Sigmoid colon (tissue), 7 donors: ENCODE measurements around the gene CD63. TPM values are rescaled to one million over a fixed set of nuclear protein-coding genes. Genes with fewer than 3 reads are reported as not detected.

Experiments
- DNase-seq: peaks from one replicate; pipeline ENCODE4 v3.0.0-alpha.2; 2019
- H3K27ac ChIP-seq, 4 donors: fragments of 200-600 bp; sonication (generic); one replicate each; pipeline ENCODE4 v1.5.1; 2016 to 2019; ENCODE audit warnings: mild to moderate bottlenecking in 1 of 4
- H3K27me3 ChIP-seq, 3 donors: fragments of 200-600 bp; sonication (generic); one replicate each; pipeline ENCODE4 v1.5.1; 2019; ENCODE audit warnings: mild to moderate bottlenecking in 1 of 3
- H3K36me3 ChIP-seq, 4 donors: fragments of 200-600 bp; sonication (generic); one replicate each; pipeline ENCODE4 v1.5.1; 2016 to 2019
- H3K4me1 ChIP-seq, 4 donors: fragments of 200-600 bp; sonication (generic); one replicate each; pipeline ENCODE4 v1.5.1; 2017 to 2019
- H3K4me3 ChIP-seq, 4 donors: fragments of 200-600 bp; sonication (generic); one replicate each; pipeline ENCODE4 v1.5.1; 2017 to 2019; ENCODE audit warnings: mild to moderate bottlenecking in 2 of 4, moderate library complexity in 1 of 4
- H3K9me3 ChIP-seq, 4 donors: fragments of 200-600 bp in 3 of 4; sonication (generic) in 3 of 4; one replicate each; pipeline versions ENCODE4 v1.5.1 to v1.6.1; 2013 to 2019
- EP300 ChIP-seq, 4 donors: sonication (generic); formaldehyde crosslinking; IDR thresholded peaks; one replicate each; pipeline ENCODE4 v1.6.1; 2017; ENCODE audit warnings: antibody characterized with exemption in 4 of 4
- POLR2A ChIP-seq, 2 donors: fragments of 450-650 bp; IDR thresholded peaks; one replicate each; pipeline ENCODE4 v1.6.1; 2016; ENCODE audit warnings: antibody characterized with exemption in 2 of 2, mild to moderate bottlenecking in 2 of 2, moderate library complexity in 2 of 2
- POLR2AphosphoS5 ChIP-seq, 4 donors: sonication (generic); formaldehyde crosslinking; IDR thresholded peaks; one replicate each; pipeline ENCODE4 v1.6.1; 2017; ENCODE audit warnings: antibody characterized with exemption in 4 of 4
- WGBS, 2 donors: extraction: QIAGEN DNeasy Blood & Tissue Kit; methylation state at CpG; one replicate each; pipeline ENCODE4 v1.1.7; 2013; 5-methylcytosine and 5-hydroxymethylcytosine counted together
- intact Hi-C: fragments of 100-400 bp; cut with DNase I; formaldehyde crosslinking; loops from one replicate; pipeline ENCODE4 v1.15.1; 2023
- polyA plus RNA-seq, 3 donors: library from polyadenylated mRNA; stranded (reverse); fragments of 200-250 nt; gene quantifications; one replicate each; pipeline ENCODE4 v1.2.3, GENCODE V29; 2013
- total RNA-seq, 4 donors: library from RNA; depleted of rRNA; stranded (reverse); fragments of >200 nt; gene quantifications; one replicate each; pipeline ENCODE4 v1.1.0, GENCODE V29; 2016
- TF ChIP-seq, protein P1 (sequence below), 4 experiments: fragments of 450-650 bp in 3 of 4; fragments of 200-600 bp in 1 of 4; IDR thresholded peaks; one replicate each; pipeline ENCODE4 v1.5.1; 2016 to 2019; ENCODE audit warnings: antibody characterized with exemption in 4 of 4, mild to moderate bottlenecking in 3 of 4, moderate library complexity in 2 of 4
- donor health status: healthy with polysubstance abuse.
- donor health status: Bipolar disorder and iron deficiency.
- donor health status: healthy.

Gene CD63
- total and polyA plus RNA-seq, 7 donors = 450 to 1,058 (median 842) TPM

DNA sequence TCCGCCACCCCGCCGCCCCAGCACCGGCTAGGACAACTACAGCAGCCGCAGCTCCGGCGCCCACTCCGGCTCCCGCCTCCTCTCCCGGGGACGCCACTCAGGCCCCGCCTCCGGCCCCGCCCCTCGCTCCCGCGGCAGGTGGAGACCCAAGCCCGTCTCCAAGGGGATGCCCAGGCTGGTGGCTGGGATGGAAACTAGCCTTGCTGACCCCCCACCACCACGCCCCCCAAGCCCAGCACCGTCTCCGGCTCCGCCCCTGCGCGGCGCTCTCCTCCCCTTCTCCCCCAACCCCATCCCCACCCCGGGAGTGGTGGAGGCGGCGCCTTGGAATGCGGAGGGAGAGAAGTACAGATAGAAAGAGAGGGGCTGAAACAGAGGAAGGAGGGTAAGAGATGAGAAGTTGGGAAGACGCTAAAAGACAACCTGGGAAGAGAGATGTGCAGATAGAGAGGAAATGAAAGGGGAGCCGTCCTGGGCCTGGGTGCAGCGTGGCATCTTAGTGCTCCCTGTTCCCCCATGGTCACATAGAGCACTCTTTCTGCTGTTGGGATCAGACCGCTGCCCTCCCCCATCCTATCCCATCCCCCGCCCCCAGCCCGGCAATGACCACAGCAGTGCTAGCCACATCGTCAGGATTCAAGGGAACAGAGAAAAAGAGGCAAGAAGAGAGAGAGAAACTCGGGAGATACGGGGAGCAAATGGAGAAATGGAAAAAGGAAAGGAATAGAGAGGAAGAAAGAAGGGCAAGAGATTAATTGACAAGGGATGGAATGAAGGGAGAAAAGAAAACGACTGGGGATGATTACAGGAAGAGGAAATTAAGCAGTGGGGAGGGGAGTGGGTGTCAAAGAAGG is 20.7 kb downstream of the CD63 start, which contains the start of gene ITGA7:
ITGA7 (minus strand) TSS at position 64 of the 854 bp plus-strand sequence. CDS start 222 bp downstream, outside the sequence.
- Histone ChIP-seq H3K4me1 (peaks cover 0 to 72% (median 56%) of the 10 kb centered on the region in 4 donors), H3K4me3 (peak within 1 kb of the TSS; percentile 75 to 82 (median 78)), H3K36me3 (no peaks in the 10 kb centered on the region), H3K9me3 (no peaks in the 10 kb centered on the region), H3K27ac (peak within 1 kb of the TSS; percentile 94 to 100 (median 98)), H3K27me3 (no peaks in the 10 kb centered on the region)
- peak; percentile 64 to 92 (median 86) for TF ChIP-seq POLR2AphosphoS5 (IDR thresholded peaks at IDR 0.05)
- peak in 1 of 4 donors; percentile 6 for TF ChIP-seq EP300 (IDR thresholded peaks at IDR 0.05)
- TF ChIP-seq, protein P1, sequence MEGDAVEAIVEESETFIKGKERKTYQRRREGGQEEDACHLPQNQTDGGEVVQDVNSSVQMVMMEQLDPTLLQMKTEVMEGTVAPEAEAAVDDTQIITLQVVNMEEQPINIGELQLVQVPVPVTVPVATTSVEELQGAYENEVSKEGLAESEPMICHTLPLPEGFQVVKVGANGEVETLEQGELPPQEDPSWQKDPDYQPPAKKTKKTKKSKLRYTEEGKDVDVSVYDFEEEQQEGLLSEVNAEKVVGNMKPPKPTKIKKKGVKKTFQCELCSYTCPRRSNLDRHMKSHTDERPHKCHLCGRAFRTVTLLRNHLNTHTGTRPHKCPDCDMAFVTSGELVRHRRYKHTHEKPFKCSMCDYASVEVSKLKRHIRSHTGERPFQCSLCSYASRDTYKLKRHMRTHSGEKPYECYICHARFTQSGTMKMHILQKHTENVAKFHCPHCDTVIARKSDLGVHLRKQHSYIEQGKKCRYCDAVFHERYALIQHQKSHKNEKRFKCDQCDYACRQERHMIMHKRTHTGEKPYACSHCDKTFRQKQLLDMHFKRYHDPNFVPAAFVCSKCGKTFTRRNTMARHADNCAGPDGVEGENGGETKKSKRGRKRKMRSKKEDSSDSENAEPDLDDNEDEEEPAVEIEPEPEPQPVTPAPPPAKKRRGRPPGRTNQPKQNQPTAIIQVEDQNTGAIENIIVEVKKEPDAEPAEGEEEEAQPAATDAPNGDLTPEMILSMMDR (IDR thresholded peaks at IDR 0.05) = no peak
- intact Hi-C loops = no loop called here
- WGBS, 2 donors = 1% methylated on average over 39 of the region's 39 CpGs
- DNase-seq = peak; percentile 92

DNA sequence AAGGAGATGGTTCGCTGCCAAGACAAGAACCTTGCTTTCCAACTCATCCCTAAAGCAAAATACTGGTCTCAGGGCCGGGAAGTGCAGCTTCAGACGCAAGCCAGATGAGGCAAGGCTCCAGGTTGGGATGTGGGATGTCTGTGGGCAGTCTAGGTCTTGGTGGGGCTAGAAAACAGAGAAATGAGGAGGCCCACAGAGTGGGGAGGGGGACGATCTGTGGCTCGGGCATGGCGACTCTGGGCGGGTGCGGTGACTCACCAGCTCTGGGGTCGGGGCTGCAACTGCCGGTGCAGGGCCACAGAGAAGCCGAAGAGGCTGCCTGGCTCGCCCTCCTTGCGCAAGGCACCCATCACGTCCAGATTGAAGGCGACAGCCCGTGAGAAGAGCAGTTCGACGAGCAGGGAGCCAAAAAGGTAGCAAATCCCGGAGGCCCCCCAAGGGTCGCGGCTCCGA is 21.6 kb downstream of the CD63 start:
- Histone ChIP-seq H3K27ac (peak overlapping the region; percentile 94 to 100 (median 98)), H3K4me3 (peak overlapping the region; percentile 75 to 82 (median 78)), H3K9me3 (no peaks in the 10 kb centered on the region), H3K27me3 (no peaks in the 10 kb centered on the region), H3K36me3 (peaks cover 0 to 6% (median 0%) of the 10 kb centered on the region in 4 donors), H3K4me1 (peaks cover 0 to 72% (median 56%) of the 10 kb centered on the region in 4 donors)
- intact Hi-C loops = no loop called here
- 12 to 15% methylated on average over 22 of the region's 22 CpGs for WGBS, 2 donors
- DNase-seq = no peak
- TF ChIP-seq, protein P1 (IDR thresholded peaks at IDR 0.05) = no peak
- no peak for TF ChIP-seq EP300 (IDR thresholded peaks at IDR 0.05)
- no peak for TF ChIP-seq POLR2AphosphoS5 (IDR thresholded peaks at IDR 0.05)

DNA sequence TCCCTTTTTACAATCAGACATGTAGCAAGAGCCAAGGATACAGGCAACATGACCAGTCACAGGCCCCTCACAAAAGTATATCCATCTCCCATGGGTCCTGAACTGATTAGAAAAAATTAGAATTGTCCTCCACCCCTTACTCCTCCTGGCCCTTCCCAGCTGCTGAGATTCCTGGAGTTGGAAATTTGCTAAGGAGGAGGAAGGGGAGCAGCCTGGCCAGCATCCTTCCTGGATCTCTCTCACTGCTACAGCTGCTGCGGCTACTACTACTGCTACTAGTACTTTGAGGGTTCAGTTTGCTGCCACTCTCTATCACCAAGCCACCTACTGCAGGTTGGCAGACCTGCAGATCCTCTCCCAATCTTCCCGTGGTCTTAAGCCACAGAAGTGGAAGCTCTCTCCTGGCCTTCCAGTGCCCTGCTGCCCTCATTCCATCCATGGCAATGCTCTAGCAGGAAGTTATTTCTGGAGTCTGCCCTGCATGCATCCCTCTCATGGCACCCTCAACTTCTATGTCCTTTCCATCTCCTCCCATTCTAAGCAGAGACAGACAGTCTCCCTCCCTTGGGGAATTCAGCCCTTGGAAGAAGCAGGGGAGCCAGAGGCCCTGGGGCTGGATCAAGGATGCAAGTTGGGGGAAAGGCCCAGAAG is 22.1 kb downstream of the CD63 start:
- peaks cover 0 to 7% (median 0%) of the 10 kb centered on the region in 4 donors for H3K36me3 ChIP-seq
- peak overlapping the region; percentile 94 to 100 (median 98) for H3K27ac ChIP-seq
- WGBS, 2 donors = 79 to 90% methylated on average over 2 of the region's 2 CpGs
- H3K4me1 ChIP-seq = peaks cover 0 to 72% (median 53%) of the 10 kb centered on the region in 4 donors
- H3K27me3 ChIP-seq = no peaks in the 10 kb centered on the region
- peak overlapping the region; percentile 75 to 82 (median 78) for H3K4me3 ChIP-seq
- no peak for DNase-seq
- TF ChIP-seq POLR2AphosphoS5 (IDR thresholded peaks at IDR 0.05) = peak in 2 of 4 donors; percentile 5 to 18
- TF ChIP-seq, protein P1 (IDR thresholded peaks at IDR 0.05) = no peak
- TF ChIP-seq POLR2A (IDR thresholded peaks at IDR 0.05) = no peak
- TF ChIP-seq EP300 (IDR thresholded peaks at IDR 0.05) = no peak
- intact Hi-C loops = no loop called here
- no peaks in the 10 kb centered on the region for H3K9me3 ChIP-seq

DNA sequence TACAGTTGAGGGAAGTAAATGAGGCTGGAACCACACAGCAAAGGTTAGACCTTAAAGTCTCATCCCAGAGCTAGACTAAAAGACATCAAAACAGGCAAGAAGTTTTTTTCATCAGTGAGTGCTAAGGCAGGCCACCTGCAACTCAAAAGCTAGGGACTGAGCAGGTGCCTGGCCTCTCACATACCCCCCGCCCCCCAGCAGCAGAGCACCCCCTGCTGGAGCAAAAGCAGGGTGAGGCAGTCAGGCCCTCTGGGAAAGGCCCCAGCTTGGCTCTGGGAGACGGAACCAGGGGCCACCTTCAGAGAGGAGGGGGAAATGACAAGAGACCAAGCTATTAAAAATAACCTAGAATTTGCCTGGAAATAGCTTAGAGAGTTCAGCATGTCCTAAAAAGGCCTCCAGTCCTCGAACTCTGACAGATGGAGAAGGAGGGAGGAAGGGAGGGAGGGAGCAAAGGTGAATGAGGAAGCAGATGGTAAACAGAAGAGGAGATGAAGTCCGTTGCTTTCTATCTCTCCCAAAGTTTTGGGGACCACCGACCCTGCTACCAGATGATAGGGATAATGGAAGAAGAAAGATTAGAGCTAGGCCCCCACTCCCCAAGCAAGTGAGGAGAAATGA is 22.9 kb downstream of the CD63 start:
- H3K36me3 ChIP-seq = peaks cover 0 to 11% (median 2%) of the 10 kb centered on the region in 4 donors
- DNase-seq = no peak
- peak overlapping the region; percentile 75 to 82 (median 78) for H3K4me3 ChIP-seq
- no peaks in the 10 kb centered on the region for H3K27me3 ChIP-seq
- peaks cover 0 to 75% (median 58%) of the 10 kb centered on the region in 4 donors for H3K4me1 ChIP-seq
- TF ChIP-seq EP300 (IDR thresholded peaks at IDR 0.05) (no peak), POLR2AphosphoS5 (IDR thresholded peaks at IDR 0.05) (peak; percentile 6 to 49 (median 34)), POLR2A (IDR thresholded peaks at IDR 0.05) (peak in 1 of 2 donors; percentile 13)
- TF ChIP-seq, protein P1 (IDR thresholded peaks at IDR 0.05) = peak; percentile 54 to 73 (median 64)
- 14 to 43% methylated on average over 5 of the region's 5 CpGs for WGBS, 2 donors
- peak overlapping the region; percentile 94 to 100 (median 98) for H3K27ac ChIP-seq
- intact Hi-C loops = no loop called here
- no peaks in the 10 kb centered on the region for H3K9me3 ChIP-seq
